Right ventricle myocardium inferior (tissue), 1 donor: ENCODE results near the gene INPP5A. TPM values are rescaled to one million over a fixed set of nuclear protein-coding genes. Genes with fewer than 3 reads are reported as not detected.
"Not testable (repeated sequence)": the region's sequence is repeated elsewhere in the genome, so short reads cannot be mapped to it uniquely, and the experiment has no call there.

Source experiments
- ATAC-seq: fragments of 200-7000 bp; cut with Tn5 transposase; one replicate; pipeline ENCODE4 v1.9.1; 2020; ENCODE audit warnings: mild to moderate bottlenecking, moderate library complexity
- DNase-seq: peaks from one replicate; pipeline ENCODE4 v3.0.0; 2021; ENCODE audit errors: missing footprints
- intact Hi-C: fragments of 100-400 bp; cut with DNase I; formaldehyde crosslinking; loops from one replicate; pipeline ENCODE4 v1.11.0; 2022
- total RNA-seq: library from RNA; stranded (reverse); fragmentation: NEBNext Ultra II Directional; extraction: Animal tissue kit (Norgen Biotek cat#: 25700); gene quantifications from one replicate; pipeline ENCODE4 v1.2.1, GENCODE V29; 2021
- donor health status: DM: no; HTN: yes; CAD: no; lungs with severe emphysema.

The INPP5A gene
- total RNA-seq, 1 donor from 2014 or later, result 108 TPM

DNA sequence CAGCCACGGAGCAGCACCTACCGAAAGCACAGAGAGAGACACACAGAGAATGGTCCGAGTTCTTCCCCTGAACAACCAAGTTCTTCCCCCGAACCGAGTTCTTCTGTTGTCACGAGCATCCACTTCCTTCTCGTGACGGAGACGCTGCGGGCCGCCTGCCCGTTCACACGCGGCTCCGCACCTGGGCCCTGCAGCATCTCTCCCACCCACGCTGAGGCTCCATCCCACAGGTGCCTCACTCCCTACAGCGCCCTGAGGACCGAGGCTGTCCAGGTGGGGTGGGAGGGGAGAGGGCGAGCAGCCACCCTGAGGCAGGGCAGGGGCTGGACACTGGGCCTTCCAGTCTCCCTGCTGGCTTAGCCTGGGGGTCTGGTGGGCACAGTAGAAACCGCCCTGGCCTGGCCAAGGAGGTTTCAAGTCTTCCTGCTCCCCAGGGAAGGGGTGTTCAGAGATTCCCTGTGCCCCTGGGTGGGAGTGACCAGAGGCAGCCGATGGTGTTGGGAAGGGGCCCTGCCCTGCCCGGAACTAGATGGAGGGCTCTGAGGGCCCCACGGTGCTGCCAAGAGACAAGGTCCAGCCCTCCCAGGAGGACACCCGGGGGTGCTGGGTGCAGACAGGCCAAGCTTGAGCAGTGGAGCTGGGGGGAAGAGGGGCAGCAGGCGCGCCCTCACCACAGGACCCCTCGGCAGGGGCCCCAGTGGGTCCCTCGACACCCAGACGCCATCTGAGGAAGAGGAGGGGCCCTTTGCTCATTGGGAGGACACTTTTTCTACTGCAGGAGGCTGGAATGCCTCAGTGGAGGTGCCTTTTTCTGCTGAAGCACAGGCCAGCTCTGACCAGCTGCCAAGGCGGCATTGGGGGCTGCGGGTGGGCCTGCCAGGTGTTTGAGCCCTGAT lies 253.6 kb downstream of the INPP5A start:
- DNase-seq (no peak), ATAC-seq (no peak)
- intact Hi-C loops, result no loop called here

DNA sequence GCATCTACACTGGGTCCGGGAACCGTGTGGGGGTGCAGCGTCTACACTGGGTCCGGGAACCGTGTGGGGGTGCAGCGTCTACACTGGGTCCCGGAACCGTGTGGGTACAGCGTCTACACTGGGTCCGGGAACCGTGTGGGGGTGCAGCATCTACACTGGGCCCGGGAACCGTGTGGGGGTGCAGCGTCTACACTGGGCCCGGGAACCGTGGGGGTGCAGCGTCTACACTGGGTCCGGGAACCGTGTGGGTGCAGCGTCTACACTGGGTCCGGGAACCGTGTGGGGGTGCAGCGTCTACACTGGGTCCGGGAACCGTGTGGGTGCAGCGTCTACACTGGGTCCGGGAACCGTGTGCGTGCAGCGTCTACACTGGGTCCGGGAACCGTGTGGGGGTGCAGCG lies 254.5 kb downstream of the INPP5A start:
- ATAC-seq, DNase-seq, intact Hi-C loops: not testable (repeated sequence)

DNA sequence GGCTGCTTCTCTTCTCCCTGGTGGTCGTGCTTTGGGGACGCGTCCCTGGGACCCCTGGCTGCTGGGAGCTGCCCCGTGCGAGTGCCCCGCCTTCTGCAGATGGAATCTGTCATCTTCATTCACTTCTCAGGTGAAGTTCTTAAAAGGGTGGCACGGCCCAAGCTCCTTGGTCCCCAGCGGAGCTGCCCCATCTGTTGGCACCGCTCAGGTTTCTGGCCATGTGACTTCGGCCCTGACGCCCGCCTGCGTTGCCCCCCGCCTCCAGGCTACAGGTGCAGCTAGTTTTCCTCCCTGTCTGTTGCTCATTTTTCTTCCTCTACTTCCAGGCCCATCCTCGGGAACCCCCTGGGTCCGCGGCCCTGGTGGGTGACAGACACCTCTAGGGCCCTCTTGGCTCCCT lies 255.2 kb downstream of the INPP5A start:
- intact Hi-C loops, result no loop called here

DNA sequence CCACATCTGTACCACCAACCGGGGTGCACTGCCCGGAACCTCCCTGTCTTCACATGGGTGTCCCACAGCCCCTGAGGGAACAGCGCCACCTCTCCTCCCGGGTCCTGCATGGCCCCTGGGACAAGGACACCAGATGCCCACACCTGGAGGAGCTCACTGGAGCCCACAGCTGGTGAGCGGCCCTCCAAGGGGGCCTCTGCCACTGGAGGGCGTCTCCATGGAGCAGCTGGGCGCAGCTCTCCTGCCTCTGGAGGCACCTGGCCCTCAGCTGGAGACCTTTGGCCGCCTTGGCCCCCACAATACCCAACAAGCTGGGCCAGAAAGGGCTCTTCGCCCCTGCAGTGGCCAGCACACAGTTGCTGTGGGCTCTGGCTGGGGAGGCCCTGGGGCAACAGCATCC lies 255.6 kb downstream of the INPP5A start:
- DNase-seq (no peak), ATAC-seq (no peak)
- intact Hi-C loops, result no loop called here

More for the DNA sequence above, 255.2 kb downstream of the INPP5A start:
- ATAC-seq, result no peak
- DNase-seq, result no peak

DNA sequence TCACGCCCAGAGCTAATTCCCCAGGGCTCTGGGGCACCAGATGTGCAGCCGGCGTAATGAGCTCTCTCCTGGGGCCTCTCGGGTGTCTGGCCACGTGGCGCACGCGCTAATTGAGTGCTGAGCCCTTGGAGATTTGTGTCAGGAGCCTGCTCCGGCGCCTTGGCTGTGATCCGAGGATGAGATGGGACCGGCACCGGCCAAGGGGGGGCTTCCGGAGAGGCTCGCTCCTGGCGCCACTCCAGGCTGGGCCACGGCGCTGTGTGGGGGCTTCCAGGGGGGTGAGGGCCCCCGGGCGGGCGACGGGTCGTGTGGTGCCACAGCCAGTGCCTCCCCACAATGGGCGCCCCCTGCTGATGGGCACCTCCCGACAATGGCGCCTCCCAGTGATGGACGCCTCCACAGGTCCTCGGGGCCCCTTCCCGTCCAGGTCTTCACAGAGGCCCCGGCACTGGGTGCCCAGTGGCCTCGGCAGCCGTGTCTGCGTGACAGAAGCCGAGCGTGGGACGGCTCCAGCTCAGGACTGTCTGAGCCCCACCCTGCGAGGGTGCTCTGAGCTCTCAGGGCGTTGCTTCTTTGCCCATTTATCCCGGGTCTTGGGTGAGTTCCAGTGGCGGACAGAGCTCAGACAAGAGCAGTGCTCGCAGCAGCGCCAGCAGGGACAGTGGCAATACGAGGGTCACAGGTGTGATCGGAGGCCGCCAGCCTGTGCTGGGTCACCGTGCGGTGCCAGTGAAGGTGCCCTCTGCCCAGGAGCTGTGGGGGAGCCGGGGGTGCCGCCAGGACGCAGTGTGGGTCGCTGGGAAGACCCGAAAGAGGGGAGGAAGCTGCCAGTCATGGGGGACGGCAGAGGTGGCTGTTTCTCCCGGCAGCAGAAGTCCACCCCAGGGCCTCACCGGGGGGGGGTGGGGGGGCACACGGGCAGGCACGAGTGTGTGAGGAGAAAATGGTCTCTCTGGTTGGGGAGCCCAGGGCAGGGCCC lies 256.6 kb downstream of the INPP5A start:
- intact Hi-C loops, result no loop called here
- ATAC-seq (no peak), DNase-seq (no peak)

DNA sequence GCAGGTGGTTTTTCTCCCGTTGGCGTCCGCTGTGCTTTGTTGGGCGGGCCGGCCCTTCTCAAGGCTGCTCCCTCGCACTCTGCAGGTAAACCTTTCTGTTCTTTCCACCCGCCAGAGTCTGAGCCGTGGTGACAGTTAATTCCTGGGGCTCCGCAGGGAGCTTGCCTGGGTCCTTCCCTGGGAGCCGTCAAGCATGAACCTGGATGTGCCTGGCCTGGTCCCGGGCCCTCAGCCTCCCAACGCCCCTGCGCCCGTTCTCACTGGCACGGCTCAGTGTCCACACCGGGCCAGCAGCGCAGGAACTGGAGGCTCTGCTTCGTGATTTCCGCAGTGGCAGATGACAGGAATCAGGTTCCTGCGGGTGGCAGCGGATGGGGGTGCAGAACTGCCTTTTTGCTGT lies 259.3 kb downstream of the INPP5A start:
- DNase-seq, result no peak
- intact Hi-C loops, result no loop called here
- ATAC-seq, result no peak

DNA sequence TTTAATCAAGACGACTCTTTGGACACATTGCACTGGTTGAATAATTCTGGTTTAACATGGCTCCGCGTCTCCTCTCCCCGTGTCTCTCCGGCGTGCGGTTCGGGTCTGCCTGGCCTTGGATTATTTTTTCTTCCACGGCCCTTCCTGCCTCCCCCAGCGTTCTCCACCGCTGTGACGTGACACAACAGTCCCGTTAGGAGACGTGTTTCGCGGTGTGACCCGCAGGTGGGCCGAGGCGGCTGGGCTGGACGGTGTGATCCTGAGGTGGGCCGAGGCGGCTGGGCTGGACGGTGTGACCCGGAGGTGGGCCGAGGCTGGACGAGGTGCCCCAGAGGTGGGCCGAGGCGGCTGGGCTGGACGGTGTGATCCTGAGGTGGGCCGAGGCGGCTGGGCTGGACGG lies 260.4 kb downstream of the INPP5A start:
- DNase-seq, intact Hi-C loops, ATAC-seq: not testable (repeated sequence)

DNA sequence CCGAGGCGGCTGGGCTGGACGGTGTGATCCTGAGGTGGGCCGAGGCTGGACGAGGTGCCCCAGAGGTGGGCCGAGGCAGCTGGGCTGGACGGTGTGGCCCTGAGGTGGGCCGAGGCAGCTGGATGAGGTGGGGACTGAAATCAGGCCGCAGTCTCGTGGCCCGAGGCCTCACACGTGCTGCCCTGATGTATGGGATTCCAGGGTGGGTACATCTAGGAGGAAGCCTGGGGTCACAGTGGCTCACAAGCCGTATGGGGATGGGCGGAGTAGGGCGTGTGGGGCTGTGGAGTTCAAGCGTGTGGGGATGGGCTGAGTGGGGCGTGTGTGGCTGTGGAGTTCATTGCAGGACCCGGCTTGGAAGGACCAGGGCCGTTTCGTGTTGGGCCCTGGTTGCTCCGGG lies 260.8 kb downstream of the INPP5A start:
- DNase-seq (no peak), ATAC-seq (peak; percentile 25)
- intact Hi-C loops, result no loop called here

DNA sequence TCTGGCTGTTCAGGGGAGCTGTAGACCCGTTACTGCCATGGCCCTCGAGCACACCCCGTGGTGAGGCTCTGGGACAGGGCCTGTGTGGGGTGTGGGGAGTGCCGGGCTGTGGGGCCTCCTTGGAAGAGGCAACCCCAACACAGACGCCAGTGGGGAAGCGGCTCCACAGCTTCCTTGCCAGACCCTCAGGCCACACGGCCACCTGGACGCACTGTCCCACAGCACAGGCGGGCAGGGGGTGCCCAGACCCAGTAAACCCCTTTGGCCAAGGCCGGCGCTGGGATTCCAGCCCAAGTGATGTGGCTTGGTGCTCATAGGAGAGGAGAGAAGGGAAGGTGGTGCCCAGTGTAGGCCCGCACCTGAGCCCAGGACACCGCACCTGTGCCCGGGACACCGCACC lies 261.3 kb downstream of the INPP5A start:
- ATAC-seq, result no peak
- intact Hi-C loops, result no loop called here
- DNase-seq, result no peak

DNA sequence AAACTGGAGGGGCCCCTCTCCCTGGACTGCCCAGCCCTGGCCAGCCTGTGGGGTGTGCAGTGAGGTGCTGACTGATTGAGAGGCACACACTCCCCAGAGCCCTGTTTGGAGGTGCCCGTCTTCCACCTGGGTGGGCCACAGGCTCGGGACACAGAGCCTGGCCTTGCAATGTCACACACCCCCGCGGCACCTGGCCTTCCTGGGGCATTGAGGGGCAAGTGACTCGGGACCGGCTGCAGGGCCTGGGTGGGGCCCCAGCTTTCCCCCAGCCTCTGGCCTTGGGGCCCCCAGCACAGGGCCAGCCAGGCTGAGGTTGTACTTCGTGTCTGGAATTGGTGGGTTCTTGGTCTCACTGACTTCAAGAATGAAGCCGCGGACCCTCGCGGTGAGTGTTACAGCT lies 262.3 kb downstream of the INPP5A start:
- DNase-seq, result no peak

DNA sequence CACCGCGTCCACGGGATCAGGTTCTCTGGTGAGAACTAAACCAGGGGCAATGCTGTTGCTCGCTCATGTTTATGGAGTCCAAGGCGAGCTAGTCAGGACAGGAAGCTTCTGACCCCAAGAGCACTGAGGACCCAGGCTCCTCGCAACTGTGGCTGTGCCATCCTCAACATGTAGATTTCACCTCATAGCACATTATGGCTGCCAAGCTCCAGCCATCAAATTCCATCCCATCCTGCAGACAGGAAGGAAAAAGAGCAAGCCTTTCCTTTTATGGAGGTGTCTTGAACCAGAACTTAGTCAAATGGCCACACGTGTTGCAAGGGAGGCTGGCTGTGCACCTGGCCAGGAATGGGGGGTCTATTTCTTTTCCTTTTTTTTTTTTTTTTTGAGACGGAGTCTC lies 264.5 kb downstream of the INPP5A start:
- DNase-seq, result no peak
- intact Hi-C loops, result no loop called here
- no peak for ATAC-seq

More for the DNA sequence above, 262.3 kb downstream of the INPP5A start:
- no peak for ATAC-seq
- intact Hi-C loops, result no loop called here

DNA sequence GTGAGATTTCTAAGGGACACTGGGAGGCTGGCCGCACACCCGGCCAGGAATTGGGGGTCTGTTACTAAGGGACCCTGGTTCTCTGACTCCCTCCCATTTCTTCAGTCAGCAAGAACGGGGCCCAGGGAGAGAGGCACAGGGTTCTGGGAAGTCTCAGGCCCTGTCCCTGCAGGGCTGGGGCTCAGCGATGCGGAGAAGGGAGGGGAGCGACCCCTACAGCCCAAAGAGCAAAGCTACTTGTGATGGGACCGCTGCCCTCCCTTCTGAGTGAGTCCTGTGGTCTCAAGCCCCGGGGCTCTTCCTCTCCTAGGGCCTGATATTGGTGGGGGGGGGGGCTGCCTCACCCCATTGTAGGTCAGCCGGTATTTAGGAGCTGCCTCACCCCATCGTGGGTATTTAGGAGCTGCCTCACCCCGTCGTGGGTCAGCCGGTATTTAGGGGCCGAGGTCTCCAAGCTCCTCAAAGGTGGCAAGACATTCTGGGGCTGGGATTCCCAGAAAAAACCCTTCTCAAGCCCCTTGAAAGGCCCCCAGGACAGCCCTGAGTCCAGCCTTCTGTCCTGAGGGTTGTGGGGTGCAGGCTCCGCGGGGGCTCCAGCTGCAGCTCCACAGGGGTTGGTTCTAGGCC lies 265.2 kb downstream of the INPP5A start:
- DNase-seq (no peak), ATAC-seq (no peak)
- intact Hi-C loops, result no loop called here

DNA sequence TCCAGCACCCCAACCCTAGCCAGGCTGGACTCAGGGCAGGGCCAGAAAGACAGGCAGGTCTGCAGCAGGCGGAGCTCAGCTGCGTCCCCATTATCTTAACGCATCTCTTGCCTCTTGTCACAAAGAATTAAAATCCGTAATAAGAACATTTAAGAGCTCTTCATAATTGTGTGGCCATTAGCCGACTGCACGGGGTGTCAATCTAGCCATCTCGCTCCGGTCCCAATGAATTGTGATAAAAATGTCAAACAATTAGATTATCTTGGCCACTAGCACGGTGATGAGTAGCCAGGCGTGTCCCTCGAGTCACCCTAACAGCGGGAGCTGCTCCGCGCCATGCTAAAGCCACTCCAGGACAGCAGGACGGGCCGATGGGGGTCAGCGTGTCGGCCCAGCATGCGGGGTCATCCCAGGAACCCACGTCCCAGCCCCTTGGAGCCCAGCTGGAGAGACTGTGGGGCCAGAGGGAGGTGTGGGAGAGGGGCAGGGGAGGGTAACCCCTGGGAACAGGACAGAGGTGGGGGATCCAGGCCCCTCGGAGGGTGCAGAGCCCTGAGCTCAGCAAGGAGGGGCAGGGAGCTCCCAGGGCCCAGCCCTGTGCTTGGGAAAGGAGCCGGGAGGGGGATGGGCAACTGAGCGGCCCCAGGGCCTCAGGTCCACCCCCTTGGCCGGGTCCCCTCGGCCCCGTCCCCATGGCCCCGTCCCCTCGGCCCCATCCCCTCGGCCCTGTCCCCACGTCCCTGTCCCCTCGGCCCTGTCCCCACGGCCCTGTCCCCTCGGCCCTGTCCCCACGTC lies 266.0 kb downstream of the INPP5A start:
- ATAC-seq (no peak), DNase-seq (no peak)
- intact Hi-C loops, result no loop called here

DNA sequence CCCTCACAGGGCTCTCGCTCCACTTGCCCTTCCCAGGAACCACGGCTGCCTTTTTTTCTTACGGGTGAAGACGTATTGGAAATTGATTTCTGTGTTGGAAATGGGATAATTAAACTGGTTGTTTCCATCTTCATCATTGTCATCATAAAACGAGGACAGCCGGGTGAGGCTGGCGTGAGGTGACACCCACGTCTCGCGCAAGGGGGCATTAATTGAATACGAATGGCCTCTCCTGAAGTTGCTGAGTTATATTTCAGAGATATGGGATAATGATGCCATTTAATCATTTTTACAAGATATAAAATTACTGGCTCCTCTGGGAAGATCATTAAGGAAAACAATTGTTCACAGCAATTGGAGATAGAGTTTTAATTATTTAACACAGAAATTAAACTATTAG lies 266.7 kb downstream of the INPP5A start:
- DNase-seq, result no peak
- no peak for ATAC-seq
- intact Hi-C loops, result no loop called here

DNA sequence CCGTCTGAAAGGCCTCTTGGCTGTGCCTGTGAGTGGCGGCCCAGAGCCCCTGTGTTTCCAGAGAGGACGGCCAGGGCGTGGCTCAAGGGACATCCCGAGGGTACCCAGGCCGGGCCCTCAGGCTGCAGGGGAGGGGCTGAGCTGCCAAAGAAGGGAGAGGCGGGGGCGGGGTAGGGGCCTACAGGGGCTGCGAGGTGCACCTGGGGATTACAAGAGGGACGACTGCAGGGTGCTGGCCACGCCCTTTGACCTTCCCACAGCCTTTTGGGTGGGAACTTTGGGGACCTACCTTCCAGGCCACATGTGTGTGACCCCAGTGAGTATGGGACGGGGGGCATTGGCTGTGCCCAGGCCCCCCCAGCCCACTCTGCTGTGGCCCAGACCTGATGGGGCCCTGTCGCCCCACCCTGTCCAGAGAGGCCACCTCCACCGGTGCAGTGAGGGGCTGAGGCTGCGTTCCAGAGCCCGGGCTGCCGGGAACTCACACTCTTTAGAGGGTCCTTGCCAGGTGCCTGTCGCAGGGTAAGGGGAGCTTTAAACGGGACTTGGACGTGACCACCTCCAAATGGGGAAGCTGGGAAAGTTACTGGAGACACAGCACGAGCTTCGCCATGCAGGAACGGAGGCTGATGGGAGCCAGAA lies 267.3 kb downstream of the INPP5A start:
- intact Hi-C loops, result no loop called here
- ATAC-seq (no peak), DNase-seq (no peak)

DNA sequence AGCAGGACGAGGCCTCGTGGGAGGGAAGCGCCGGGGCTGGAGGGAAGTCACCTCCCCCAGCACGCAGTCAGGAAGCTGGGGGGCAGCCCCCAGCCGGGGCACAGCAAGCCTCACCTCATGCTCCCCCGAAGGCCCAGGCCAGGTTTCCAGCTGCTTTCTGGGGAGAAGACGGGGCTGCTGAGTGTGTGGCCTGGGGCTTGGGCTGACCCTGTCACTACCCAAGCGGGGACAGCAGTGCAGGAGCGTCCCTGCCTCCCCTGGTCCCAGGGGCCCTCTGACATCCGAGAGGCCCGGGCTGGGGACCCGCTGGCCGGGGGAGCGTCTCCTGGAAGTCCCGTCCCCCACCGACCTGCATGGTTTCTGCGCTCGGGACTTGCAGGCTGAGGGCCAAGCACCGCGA lies 268.0 kb downstream of the INPP5A start:
- no peak for DNase-seq
- intact Hi-C loops, result no loop called here
- no peak for ATAC-seq

DNA sequence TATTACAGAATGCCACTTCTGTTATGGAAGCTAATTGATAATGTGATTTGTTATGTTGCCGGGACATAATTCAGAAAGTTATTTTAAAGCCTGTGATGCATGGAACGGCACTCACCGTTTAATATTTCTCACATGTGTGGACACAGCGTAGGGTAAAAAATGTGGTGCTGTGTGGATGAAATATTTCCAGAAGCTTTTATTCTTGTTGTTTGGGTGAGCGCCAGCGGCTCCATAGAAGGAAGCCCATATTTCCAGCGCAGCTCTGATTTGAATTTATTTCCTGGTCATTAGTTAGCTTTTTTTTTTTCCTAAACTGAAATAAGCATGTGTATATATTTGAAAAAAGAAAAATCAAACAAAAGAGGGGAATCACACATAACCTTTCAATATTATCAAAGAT lies 268.5 kb downstream of the INPP5A start:
- ATAC-seq (no peak), DNase-seq (no peak)
- intact Hi-C loops, result no loop called here

DNA sequence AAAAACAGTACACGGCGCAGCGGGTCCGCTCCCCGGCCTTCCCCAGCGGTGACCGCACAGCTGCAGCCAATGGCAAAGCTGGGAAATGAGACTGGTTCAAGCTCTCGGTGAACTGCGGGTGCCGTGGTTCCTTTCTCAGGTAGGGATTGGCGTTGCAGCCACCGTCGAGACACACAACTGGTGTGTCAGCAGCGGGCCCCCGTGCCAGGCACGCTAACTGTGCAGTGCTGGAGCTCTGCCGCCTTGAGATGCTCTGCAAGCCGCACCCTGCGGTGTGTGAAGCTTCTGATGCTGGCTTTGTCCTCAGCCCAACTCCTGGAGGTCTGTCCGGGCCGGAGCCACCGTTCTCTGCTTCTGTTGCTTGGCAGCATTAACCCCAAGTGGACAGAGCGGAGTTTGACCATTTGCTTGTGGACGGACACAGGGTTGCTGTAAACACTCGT lies 269.0 kb downstream of the INPP5A start:
- intact Hi-C loops, result no loop called here
- no peak for DNase-seq
- no peak for ATAC-seq
